Activated CD8-positive, alpha-beta memory T cell treated with anti-CD3 and anti-CD28 coated beads for 36 hours (primary cell): ENCODE results near the gene SPTBN1. TPM values are rescaled to one million over a fixed set of nuclear protein-coding genes. Genes with fewer than 3 reads are reported as not detected.

Source experiments
- CTCF ChIA-PET: fragments of 350-600 bp; sonication (Branson Sonifier 250); formaldehyde crosslinking; loops from one replicate; lab custom pipeline; 2021; ENCODE audit warnings: antibody characterized with exemption; lab: Charles Lee
- POLR2A ChIA-PET: fragments of 350-600 bp; sonication (Branson Sonifier 250); formaldehyde crosslinking; loops from one replicate; lab custom pipeline; 2021; ENCODE audit warnings: antibody characterized with exemption; lab: Charles Lee
- total RNA-seq, 2 experiments: library from RNA; stranded (reverse); gene quantifications; one replicate each; pipeline ENCODE4 v1.2.3, GENCODE V29; 2021

The SPTBN1 gene
- total RNA-seq, 2 experiments from 2014 or later = 42.1 to 42.5 TPM

DNA sequence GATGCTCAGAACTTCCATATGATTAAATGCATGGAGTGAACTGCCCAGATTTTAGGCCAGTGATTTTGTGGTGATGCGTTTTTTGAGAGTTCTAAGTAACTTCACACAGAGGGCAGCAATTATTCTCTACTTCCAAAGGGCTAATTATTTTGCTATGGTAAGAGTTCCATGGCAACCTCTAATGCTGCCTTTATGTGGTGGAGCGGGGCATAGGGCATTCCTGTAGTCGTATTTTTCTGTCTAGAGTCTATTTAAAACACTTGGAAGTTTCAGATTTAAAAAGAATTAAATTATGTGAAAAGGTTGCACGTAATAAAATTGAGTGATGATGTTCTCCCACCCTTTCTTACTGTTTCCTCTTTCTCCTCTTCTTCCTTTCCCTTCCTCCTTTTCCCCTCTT is 203.4 kb downstream of the SPTBN1 start:
- CTCF ChIA-PET = interaction anchor here (2.3 kb wide), 1 partner anchor 45 kb away, joined by 19 read pairs; no protein-coding TSS in a partner anchor

DNA sequence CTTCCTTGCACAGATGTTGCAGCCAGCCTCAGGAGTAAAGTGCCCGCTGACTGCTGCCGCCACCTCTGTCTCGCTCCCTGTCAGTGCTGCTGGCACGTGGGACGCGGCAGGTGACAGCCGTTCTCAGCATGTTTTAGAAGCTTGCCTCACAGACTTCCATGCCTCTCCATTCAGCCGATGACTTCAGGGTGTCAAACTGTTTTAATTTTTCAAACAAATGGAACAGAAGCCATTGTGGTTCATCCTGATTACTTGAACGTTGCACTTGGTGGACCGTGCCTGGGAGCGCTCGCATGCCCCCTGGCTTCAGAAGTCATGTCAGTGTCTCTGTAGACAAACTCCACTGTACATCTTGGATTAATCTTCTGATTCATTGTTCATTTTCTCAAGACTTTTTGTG is 204.6 kb downstream of the SPTBN1 start:
- ChIA-PET POLR2A (no interaction called here), CTCF (no interaction called here)

More for the DNA sequence above, 203.4 kb downstream of the SPTBN1 start:
- POLR2A ChIA-PET = no interaction called here

GRCh38 chr2:54663424-54664030 is 207.4 kb downstream of the SPTBN1 start:
- ChIA-PET POLR2A (no interaction called here), CTCF (interaction anchor here (1.0 to 4.4 kb wide), 3 partner anchors 14 to 41 kb away, joined by 3 to 44 read pairs (median 9); no protein-coding TSS in a partner anchor)

- POLR2A ChIA-PET = no interaction called here
These were observed 208.2 kb downstream of the SPTBN1 start for GRCh38 chr2:54664238-54664786.

GRCh38 chr2:54665436-54665856 is 209.3 kb downstream of the SPTBN1 start:
- CTCF ChIA-PET = interaction anchor here (0.6 to 4.4 kb wide), 17 partner anchors 7 to 536 kb away, joined by 3 to 44 read pairs (median 4); no protein-coding TSS in a partner anchor
- POLR2A ChIA-PET = no interaction called here

More at GRCh38 chr2:54664238-54664786, 208.2 kb downstream of the SPTBN1 start:
- CTCF ChIA-PET = interaction anchor here (0.8 to 4.4 kb wide), 7 partner anchors 12 to 174 kb away, joined by 3 to 44 read pairs (median 10); no protein-coding TSS in a partner anchor

DNA sequence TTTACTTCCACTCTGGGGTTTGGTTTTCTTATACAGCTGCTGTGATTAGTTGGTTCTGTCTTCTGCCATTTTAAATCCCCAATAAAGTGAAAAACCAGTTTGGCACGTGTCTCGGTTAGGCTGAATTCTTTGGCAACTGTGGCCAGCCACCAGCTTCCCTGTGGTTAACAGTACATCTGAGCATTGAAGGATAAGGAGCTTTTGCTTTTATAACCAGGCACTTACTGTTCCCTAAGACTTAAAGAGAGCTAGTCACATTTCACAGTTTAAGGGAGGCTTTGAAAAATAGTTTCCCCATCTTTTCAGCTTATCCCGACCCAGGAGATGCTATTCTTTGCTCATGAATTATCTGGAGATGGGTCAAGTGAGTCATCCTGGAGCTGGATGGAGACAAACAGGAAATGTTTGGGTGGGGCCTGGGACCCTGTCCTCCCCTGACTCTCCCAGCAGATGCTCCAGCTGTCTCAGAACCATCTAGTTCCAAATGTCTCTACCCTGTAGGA is 210.1 kb downstream of the SPTBN1 start:
- POLR2A ChIA-PET = no interaction called here
- CTCF ChIA-PET = interaction anchor here (0.5 to 4.4 kb wide), 15 partner anchors 8 to 471 kb away, joined by 3 to 44 read pairs (median 4); no protein-coding TSS in a partner anchor

GRCh38 chr2:54666634-54667265 is 210.6 kb downstream of the SPTBN1 start:
- POLR2A ChIA-PET = interaction anchor here (0.6 kb wide), 1 partner anchor 773 kb away, joined by 4 read pairs; no protein-coding TSS in a partner anchor

DNA sequence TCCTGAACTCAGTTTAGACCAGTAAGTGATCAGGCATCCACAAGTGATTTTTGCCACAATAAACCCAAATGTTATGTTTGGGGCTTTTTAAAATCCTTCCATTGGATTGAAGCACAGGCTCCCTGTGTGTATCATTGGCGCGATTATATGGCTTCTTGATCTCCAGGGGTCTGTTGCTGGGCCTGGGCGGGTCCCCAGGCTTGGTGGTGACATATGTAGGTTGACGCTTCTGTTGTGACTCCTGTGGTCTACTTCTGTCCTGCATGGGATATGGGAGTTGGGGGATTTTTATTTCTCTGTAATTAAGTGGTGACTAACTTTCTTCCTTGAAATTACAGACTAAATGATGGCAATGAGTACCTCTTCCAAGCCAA is 211.1 kb downstream of the SPTBN1 start:
- ChIA-PET CTCF (interaction anchor here (1.3 kb wide), 1 partner anchor 172 kb away, joined by 4 read pairs; no protein-coding TSS in a partner anchor), POLR2A (interaction anchor here (0.6 kb wide), 1 partner anchor 772 kb away, joined by 4 read pairs; no protein-coding TSS in a partner anchor)

More at GRCh38 chr2:54666634-54667265, 210.6 kb downstream of the SPTBN1 start:
- CTCF ChIA-PET = interaction anchor here (0.5 to 4.4 kb wide), 11 partner anchors 9 to 172 kb away, joined by 3 to 44 read pairs (median 5); no protein-coding TSS in a partner anchor

- ChIA-PET POLR2A (no interaction called here), CTCF (interaction anchor here (0.8 kb wide), 1 partner anchor 147 kb away, joined by 5 read pairs; no protein-coding TSS in a partner anchor)
These were observed 211.9 kb downstream of the SPTBN1 start for GRCh38 chr2:54667726-54668650.

- CTCF ChIA-PET = interaction anchor here (0.8 kb wide), 1 partner anchor 148 kb away, joined by 5 read pairs; no protein-coding TSS in a partner anchor
- POLR2A ChIA-PET = no interaction called here
These were observed 212.6 kb downstream of the SPTBN1 start for GRCh38 chr2:54668711-54669110.

DNA sequence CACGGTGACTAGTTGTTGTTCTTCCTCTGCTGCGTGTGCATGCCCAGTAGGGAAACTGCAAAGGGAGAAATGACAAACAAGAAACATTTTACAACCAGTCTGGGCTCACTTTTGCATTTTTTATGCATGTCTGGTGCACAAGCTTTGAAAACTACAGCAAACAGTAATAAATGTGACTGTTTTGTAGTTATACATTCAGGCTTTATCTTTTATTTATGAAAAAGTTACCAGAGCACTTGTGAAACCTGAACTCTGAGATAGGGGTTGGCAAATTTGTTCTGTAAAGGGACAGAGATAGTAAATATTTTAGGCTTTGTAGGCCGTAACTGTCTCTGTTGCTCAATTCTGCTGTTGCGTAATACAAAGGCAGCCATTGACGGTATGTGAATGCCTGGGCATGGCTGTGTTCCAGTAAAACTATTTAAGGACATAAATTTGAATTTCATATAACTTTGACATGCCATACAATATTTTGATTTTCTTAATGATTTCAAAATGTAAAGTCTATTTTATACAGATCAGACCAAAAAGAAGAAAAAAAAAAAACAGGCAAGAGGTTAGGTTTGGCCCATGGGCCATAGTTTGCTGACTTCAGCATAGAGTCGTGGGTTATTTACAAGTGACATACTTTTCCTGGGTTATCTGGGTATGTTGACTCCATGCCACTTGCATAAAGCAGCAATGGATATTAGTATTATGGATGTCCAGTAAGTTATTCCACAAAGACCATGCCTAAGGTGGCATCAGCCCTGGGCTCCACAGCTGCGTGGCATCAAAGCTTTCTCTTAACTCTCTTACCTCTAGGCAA is 213.8 kb downstream of the SPTBN1 start:
- CTCF ChIA-PET = no interaction called here
- POLR2A ChIA-PET = no interaction called here

- ChIA-PET CTCF (no interaction called here), POLR2A (no interaction called here)
These were observed 214.4 kb downstream of the SPTBN1 start for GRCh38 chr2:54670485-54671009.

- POLR2A ChIA-PET = no interaction called here
These were observed 214.9 kb downstream of the SPTBN1 start for GRCh38 chr2:54671010-54671409.

DNA sequence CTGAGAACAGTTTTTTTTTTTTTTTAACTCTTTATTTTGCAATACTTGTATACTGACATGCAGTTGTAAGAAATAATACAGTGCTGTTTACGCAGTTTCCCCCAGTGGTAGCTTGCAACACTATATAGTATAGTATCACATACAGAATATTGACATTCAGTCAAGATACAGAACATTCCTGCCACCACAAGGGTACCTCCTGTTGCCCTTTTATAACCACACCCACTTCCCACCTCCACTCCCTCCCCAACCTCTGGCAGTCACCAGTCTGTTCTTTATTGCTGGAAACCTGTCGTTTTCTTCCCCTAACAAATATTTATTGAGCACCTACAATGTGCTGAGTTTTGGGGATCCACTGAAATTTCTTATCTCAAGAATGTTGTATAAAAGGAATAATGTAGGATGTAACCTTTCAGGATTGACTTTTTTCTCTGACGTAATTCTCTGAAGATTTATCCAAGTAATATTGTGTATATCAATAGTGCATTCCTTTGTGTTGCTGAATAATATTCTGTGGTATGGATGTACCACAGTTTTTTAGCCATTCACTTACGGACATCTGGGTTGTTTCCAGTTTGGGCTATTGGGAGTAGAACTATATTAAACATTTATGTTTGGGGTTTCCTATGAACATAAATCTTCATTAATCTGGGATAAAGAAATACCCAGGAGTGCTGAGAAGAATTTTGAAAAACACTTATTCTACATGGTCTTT is 215.9 kb downstream of the SPTBN1 start:
- ChIA-PET POLR2A (no interaction called here), CTCF (interaction anchor here (1.6 kb wide), 1 partner anchor 33 kb away, joined by 4 read pairs; no protein-coding TSS in a partner anchor)

More at GRCh38 chr2:54671010-54671409, 214.9 kb downstream of the SPTBN1 start:
- CTCF ChIA-PET = no interaction called here

DNA sequence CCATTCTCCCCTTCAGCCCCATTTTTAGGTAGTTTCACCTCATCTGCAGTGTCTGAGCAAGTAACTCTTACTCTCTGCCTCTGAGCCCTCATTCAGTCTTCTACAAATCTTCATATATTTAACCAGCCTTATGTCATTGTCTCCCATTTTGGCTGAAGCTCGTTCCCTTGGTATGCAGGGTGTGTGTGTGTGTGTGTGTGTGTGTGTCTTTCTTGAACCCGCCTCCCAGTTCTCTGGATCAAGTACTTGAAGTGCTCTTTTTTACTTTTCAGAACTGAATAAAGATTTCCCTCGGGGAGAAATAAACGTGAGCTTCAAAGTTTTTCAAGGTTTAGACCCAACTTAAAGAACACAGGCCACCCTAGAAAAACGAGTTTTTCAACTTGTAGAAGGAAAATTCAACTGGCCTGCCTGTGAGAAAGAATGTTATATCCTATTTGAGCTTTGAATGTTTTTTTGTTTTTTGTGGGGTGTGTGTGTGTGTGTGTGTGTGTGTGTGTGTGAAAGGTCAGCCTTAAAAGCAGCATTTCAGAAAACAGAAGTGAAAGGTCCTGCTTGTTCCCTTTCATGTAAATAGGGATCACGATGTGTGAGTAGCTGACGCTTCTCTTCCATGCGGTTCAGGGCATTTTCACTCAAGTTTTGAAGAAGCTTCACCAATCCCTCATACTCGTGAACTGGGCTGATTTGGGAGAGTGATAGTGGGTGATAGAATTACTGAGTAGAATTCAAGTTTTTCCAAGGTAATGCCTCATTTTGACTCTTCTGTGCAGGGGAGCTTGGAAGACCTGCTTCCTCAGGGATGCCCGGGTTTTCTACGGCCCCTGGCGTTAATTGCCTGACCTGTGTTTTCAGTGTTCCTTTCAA is 216.7 kb downstream of the SPTBN1 start:
- CTCF ChIA-PET = interaction anchor here (1.6 kb wide), 1 partner anchor 32 kb away, joined by 4 read pairs; no protein-coding TSS in a partner anchor

More for the DNA sequence above, 216.7 kb downstream of the SPTBN1 start:
- POLR2A ChIA-PET = no interaction called here
